Measurements from ENCODE around the gene SLC23A2.
A peak's percentile ranks its signal among the peaks of the same experiment; 100 is the strongest.
"Not testable (repeated sequence)": the region's sequence is repeated elsewhere in the genome, so short reads cannot be mapped to it uniquely, and the experiment has no call there.

SLC23A2 gene

DNA sequence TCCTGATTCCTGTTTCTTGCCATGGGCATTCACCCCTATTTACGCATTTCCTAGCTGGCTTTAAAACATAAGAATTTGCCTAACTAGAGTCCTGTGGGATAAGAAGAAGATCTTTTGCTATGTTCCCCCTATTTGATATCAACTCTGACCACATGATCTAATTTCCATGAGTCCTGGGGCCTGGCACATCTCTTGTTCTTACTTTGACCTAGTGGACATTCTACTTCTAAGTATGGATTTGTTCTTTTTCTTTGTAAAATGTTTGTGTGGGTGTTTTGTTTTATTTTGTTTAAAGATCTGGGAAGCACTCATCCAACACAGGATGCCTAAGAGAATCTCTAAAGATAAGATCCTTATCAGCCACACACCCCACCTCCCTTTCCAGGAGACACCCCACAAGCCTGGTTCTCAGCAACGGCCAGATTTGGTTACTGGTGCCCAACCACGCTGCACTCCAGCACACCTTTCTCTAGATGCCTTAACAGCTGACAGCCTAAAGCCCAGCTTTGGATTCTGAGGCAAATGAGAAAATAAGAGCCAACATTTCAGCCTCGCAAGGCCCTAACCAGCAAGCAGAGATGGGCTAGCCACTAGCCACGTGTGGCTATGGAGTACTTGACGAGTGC lies 74.7 kb downstream of the SLC23A2 start:
- no peak for DNase-seq

DNA sequence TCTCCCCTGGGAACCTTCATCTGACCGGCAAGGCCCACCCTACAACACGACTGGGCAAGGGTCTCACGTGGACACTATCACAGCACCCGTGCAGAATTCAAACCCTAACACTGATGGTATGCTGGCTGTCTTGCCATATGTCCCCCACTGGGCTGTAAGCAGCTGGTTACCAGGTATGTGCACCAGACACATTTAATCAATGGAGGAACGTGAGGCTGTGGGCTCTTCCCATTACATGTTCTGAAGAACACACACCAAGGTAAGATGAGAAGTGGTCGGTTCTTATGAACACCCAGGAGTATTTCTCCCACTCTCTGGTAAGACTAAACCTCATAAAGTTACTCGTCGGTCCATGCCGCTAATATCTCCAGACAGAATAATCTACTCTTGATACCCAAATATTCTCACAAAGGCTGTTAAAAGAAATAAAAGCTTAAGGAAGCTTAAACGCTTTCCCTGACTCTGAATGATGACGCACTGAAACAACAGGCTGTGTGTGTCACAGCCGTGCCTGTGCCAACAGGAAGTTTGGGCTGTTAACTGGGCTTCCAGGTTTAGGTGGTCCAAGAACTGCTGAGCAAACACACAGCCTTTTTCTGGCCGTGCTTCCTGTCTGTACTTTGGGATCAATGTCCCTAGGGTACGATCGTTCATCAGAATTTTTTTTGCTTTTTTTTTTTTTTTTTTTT lies 75.3 kb downstream of the SLC23A2 start:
- peak; percentile 27 for DNase-seq

DNA sequence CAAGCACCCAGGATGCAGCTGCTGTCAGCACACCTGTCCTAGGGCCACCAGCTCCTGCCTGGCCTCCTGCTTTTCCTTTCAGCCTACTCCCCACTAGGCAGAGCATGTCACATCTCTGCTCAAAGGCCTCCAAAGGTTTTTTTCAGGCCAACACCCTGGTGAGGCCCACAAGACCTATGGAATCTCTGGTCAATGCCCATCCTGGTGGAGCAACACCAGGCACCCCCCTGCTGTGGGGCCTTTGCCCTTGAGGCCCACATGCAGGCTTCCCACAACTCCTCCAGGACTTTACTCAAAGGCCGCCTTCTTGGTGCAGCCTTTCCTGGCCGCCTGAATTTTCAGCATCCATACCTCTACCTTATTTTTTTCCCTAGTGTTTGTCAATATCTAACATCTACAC lies 76.9 kb downstream of the SLC23A2 start:
- DNase-seq = no peak

DNA sequence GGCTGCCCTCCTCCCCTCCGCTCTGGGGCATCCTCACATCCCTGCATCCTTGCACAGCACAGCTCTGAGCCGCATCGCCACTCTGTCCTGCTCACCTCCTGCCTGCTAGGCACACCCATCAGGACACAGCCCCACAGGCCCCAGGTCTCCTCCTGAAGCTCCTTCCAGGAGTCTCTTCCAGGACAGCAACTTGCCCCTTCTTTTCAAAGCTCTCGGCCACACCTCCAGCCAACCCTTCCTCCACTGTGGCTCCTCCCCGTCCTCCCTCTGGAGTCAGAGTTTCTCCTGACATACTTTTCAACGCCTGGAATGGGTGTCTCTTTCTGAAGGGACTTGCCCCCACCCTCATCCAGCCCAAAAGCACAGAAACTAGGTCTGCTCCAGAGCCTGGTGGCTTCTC lies 77.3 kb downstream of the SLC23A2 start:
- DNase-seq = no peak

DNA sequence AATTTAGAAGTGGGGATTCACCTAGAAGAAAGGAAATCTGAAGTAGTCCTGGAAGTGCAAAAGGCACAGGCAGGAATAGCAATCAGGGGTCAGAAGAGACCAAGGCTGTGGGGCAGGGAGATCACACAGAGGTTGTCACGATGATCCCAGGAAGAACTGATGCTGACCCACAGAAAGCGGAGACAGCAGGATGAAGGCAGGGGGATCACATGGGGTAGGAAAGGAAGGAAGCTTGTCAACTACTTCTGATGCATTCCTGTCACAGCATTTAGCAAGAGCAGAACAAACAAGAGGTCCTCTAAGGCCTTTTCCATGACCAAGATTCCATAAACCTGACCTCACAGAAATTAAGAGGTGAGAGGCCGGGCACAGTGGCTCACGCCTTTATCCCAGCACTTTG lies 79.1 kb downstream of the SLC23A2 start:
- no peak for DNase-seq

DNA sequence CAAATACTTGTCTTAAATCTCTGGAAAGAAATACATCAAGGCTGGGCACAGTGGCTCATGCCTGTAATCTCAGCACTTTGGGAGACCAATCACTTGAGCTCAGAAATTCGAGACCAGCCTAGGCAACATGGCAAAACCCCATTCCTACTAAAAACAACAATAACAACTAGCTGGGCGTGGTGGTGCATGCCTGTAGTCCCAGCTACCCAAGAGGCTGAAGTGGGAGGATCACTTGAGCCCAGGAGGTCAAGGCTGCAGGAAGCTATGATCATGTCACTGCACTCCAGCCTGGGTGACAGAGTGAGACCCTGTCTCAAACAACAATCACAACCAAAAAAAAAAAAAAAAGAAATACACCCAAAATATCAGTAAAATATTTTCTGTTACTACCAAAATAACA lies 80.0 kb downstream of the SLC23A2 start:
- DNase-seq = not testable (repeated sequence)

DNA sequence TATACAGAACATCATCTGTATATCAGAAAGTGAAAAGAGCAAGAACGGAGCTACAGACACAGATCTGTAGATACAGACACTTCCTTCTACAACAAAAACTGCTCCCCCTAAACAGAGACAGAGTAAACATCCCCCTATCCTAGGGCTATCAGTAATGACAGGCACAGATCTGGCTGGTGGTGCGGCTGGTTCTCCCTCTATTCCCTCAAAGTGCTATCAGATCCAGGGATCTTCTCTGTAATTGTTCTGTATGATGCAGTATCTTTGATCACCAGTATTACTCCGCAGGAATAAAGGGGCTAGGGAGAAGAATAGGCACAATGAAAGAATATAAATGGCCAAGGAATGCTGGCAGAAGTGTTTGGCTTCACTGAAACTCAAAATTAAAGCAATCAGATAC lies 80.7 kb downstream of the SLC23A2 start:
- DNase-seq = no peak

DNA sequence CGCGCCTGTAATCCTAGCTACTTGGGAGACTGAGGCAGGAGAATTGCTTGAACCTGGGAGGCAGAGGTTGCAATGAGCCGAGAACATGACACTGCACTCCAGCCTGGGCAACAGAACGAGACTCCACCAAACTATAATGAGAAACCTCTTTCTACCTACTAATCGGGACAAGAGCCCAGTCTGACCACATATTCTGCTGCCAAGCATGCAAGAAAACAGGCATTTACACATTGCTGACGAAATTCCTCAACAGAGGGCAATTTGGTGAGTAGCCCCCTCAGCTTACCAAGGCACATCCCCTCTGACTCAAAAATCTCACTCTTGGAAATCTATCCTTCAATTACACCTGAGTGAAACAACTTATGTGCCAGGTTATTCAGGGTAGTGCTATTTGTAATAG lies 81.2 kb downstream of the SLC23A2 start:
- no peak for DNase-seq

DNA sequence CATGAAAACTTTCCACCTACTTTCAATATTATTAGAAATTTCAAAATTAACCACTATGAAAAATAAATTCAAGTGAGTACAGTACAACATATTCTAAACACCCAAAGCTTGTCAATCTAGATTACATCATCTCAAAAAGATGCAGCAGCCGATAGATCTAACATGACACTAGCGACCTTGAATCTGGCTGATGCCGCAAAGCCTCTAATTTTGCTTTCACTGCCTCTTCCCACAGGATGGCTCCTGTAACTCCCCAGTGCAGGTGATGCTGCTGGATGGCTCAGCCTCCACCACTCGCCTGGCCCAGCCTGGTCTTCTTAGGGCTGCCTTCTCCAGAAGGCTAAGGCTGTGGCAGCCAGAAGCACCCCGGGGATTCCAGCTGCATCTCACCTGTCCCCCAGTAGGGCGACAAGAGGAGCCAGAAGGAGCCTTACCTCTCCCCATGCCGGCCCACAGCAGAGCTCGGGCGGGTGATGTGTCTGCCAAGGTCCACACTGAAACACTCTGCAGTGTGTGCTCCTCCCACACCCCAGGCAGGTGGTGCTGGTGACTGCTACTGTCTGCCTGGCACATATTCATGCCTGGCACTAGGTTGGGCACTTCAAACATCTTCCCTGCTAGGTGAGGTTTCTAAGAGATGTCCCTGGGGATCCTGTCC lies 82.1 kb downstream of the SLC23A2 start:
- DNase-seq = no peak

DNA sequence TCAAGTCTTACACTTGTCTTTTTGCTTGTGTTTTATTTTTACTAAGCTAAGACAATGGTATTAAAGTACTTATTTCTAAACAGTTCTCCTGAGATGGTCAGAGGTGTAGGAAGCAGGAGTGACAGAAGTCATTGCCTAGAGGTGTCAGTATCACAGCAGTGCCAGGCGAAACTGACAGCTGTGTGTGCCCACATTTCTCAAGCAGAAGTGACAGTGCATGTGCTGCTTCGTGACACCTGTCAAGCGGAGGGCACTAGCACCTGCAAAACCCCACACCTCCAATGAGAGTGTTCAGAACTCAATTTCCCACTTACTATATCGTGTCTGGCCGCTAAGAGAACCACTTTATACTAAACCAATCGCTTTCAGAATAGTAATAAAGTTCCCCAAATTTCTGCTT lies 82.8 kb downstream of the SLC23A2 start:
- no peak for DNase-seq

DNA sequence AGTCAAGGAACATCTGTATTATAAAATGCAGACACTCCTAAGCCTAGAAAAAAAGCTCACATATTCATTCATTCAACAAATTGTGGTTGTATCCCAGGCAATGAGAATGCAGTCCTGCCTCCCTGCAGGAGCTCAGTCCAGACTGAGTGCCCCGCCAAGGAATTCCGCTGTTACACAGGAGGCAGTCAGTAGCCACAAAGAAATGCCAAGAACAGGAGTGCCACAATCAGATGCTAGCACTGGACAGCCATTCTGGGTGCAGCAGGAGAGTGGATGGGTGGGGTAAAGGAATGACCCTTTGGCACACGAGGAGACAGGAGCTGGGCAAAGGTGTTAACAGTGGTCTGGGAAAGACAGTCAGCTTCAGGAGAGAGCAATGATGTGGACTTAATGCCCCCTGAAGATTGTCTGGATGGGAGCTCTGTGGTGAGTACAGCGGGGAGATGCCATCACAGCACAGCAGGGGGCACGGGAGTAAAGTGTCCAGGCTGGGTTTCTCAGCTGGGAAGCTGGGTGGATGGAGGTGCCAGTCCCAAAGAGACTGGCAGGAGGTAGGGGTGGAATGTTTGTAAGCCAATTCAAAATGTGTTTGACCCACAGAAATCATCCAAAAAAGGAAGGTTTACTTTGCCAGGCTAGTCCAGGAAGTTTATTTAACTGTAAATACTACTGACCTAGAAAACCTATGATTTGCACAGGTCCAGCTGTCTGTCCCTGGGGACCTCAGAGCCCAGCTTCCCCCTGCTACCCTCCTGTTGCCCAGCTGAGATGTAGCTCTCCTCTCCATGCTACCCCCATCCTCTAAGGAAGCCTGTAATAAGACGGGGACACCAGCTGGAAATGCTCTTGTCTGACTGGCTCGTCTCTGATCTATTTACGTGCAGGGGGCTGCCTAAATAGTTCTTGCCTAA lies 84.1 kb downstream of the SLC23A2 start:
- peak; percentile 12 for DNase-seq

DNA sequence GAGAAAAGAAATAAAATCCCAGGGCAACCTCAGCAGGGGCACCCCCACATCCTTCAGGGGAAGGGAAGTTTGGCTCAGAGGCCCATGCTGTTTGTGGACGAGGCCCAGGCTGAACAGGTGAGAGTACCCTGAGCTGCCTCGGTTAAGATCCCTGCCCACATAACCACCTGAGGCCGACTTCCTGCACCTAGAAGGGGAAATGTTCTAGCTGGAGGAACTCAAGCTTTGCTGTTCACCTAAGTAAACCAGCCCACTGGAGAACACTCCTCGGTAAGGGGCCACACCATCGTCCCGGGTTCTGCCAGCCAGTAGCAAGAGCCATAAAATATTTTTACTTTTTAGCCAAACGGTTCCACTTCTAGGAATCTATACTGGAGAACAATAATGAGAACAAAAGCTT lies 88.2 kb downstream of the SLC23A2 start:
- DNase-seq = no peak

DNA sequence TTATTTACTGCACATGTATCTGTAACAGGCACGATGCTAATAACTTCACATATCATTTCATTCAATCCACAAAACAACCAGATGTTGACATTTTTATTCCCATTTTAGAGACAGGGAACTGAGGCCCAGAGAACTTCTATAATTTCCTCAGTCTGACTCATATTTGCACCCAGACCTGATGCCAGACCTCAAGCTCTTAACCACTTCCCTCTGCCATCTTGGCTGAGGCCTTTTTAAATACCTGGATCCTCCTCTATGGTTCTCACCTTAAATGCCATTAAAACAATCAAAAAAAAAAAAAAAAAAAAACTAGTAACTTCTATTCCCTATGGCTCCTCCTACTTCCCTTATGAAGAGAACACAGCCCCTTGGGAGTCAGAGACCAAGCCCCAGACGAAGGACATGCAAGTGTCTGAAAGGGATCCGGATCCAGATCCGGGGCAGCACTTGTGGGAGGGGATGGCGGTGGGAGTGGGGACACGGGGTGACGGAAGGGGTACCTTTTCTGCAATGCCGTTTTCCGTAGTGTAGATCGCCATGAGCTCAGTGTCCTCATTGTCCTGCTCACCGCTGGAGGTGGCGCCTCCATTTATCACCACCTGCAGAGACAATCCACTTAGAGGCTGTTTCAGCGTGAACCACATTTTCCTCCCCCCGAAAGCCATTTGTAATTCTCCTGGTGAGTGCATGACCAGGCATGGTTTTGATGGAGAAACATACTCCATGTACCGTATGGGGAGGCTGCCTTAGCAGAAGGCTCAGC lies 88.7 kb downstream of the SLC23A2 start:
- no peak for DNase-seq

DNA sequence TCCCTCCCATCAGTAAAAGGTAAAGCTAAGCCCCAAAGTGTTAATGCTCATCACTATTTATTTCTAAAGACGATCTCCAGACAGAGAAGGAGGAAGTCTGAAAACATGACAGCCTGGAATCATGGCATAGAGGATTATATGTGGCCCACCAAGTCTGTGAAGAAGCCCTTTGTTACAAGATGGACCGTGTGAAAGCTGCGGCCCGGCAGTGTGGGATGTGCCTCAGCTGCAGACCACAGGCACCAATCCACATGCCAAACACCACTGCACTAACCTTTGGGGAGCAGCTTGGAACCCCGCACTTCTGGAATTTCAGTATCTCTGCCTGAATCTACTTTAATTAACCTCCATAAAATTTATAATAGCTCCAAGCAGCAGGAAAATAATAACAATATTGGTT lies 90.4 kb downstream of the SLC23A2 start:
- DNase-seq = no peak

DNA sequence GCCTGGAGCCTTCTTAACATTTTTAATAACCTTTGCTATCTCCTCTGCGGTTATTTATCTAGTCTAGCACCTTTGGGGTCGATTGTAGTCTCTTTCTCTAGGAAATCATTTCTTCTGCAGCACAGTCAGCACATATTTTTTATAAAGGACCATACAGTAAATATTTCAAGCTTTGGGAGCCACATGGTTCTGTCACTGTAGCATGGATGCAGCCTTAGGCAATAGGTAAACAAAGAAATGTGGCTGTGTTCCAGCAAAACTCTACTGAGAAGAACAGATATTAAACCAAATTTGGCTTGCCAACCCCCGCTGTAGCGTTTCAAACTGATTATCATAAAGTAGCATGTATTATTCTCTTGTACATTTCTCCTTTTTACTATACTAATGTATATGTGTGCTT lies 95.7 kb downstream of the SLC23A2 start:
- no peak for DNase-seq

DNA sequence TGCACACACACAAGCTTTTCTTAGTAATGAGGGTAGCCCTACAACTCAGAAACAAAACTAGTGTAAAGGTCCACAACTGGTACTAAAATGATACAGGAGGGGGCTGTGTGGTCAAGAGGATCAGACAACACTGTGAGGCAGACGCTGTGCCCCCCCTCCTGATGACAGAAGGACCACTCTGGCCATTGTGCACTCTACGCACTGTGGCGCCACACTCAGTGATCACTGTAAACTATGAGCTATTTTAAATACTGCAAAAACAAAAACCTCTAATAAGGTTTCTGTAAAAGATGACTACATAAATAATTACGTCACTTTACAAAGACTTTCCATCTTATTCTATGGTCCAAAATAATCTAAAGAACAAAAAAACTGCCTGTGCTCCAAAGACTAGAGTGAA lies 96.1 kb downstream of the SLC23A2 start:
- DNase-seq = no peak

DNA sequence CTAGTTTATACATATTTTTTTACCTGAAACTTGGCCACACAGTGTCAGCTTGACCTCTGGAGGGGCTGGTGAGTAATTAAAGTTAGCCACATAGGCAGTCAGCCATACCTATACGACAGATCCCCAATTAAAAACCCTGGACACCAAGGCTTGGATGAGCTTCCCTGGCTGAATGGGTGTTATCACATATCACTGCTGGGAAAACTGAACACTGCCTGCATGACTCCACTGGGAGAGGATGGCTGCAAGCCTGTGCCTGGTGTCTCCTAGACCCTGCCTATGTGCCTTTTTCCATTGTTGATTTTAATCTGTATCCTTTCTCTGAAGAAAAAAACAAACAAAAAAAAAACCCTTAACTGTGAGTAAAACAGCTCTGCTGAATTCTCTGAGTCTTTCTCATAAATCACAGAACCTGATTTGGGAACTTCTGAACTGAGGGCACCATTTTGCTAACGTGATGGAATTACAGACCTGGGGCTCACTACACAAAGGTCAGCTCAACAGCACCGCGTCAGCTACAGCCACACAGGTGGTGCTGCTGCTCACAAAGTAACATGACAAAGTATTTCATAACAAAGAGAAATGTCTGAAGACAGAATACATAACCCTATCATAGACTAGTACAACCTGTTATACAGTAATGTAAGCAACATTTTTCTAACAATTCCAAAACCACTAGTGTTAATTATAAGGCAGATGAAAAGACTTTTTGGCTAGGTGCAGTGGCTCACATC lies 97.0 kb downstream of the SLC23A2 start:
- no peak for DNase-seq

DNA sequence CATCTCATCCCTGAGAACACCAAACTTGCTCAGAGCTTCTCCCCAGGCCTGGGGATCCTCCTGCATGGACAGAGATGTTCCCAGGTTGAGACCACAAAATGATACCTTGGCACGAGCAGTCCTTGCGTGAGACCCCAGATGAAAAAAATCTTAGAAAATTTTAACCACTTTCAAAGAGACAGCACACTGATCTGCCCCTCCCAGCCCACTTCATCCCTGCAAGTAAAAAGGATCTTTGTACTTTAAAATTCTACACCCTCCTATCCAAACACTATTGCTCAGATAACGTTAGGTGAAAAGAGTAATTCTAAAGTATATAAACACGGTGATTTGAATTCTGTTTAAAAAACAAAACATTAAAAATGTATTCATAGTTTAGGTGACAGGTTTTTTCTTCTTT lies 98.5 kb downstream of the SLC23A2 start:
- no peak for DNase-seq

DNA sequence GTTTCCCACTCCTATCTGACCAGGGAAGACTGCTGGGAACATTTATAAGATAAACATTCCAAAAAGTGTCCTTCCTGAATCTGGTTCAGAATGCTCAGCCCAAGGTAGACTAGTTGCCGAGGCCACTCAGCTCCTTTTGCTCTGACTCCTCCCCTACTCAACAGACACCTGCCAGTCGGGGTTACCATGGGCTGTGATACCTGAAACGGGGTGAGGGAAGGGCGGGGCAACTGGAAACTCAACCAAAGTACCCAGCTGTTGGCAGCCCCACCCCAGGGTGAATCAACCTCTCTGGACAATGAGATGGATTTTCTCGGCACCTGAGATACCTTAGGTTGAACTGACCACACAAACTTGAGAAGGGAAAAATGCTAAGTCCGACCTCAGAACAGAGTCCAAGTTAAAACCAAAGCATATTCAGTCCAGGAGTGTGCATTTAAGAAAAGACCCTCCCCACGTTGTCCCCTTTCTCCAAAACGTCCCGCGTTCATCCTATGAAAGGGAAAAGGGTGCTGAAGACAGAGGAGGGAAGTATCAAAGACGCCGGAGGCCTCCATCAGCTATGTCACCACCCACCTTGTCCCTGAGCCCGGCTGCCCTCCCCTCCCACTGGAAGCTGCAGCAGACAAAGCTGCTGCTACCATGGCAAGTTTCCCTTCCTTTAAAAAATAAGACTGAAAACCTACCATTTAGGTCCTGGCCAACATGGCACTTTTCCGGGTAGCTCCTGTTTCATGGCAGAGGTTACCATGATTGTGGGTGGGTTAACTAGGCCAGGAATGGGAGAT lies 100.1 kb downstream of the SLC23A2 start:
- DNase-seq = no peak

DNA sequence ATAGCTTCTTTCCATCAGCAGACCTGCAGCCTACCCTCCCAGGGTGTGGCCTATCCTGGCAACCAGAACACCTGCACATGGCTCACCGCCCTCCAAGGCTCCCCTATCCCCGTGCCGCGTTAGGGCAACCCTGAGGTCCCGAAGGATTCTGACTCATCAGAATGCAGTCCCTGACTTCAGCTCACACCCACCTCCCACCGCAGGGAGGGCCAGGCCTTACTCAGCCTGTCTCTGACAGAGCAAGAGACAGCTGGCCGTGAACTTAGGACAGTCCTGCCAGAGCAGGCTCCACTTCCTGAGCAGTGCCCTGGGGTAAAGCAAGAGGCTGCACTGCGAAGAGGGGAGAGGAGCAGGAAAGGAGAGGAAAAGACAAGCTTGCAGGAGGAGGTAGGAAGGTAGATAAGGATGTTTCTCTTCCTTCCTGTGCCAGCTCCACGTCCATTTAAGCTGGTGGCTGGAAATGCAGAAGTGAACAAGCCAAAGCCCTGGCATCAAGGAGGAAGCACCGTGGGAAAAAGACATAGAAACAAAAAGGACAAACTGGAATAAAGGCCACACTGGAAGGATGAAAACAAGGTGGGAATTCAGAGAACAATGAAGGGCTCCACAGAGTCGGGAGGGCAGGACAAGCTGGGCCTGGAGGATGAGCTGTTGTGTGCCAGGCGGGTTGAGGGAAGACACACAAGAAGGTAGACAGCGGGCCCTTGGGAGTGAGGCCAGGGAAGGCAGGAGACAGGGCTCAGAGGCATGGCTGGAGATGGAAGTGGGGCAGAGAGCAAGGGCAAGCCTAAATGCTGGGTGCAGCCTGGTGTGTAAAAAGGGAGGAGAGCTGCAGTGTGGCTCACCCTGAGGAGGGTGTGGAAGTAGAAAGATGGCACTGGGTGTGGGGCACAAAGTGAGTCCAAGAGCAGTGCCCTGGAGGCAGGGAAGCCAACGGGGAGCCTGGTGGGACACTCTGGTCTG lies 102.7 kb downstream of the SLC23A2 start:
- DNase-seq = peak; percentile 3

All from kidney glomerular epithelial cell (primary cell).